ENCODE measurements around the gene NPTXR.

DNA sequence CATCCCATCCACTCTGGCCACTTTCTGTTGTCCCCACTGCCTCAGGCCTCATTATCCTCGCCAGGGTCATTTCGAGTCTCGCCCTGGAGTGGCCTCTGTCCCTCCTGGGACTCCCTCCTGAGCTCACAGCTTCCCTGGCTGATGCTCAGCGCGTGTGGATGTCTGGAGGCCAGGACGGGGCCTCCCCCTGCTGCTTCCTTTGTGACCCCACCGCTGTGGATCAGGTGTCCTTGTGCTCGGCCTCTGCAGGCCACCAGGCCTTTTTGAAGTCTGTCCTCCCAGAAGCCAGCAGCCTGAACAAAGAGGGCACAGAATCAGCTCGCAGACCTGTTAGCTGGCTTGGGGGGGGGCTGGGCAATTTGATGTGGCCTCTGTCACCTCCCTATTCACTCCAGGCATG lies 14.7 kb upstream of the NPTXR start:
- TF ChIP-seq SMC3 (IDR thresholded peaks at IDR 0.05; ENCODE audit: low read depth, low read length) (no peak), YY1 (IDR thresholded peaks at IDR 0.05; ENCODE audit: low read depth) (no peak), MXI1 (IDR thresholded peaks at IDR 0.05; ENCODE audit: low read depth, low read length) (no peak), SIN3A (IDR thresholded peaks at IDR 0.05; ENCODE audit: borderline replicate concordance, low read depth, low read length) (no peak), POLR2AphosphoS5 (IDR thresholded peaks at IDR 0.05; ENCODE audit: low read depth, low read length) (no peak), NRF1 (IDR thresholded peaks at IDR 0.05; ENCODE audit: low read depth, low read length) (no peak), RFX5 (IDR thresholded peaks at IDR 0.05; ENCODE audit: low read length) (no peak), EZH2phosphoT487 (IDR thresholded peaks at IDR 0.05; ENCODE audit: borderline replicate concordance, low read depth) (no peak)
- TF ChIP-seq, protein P1, sequence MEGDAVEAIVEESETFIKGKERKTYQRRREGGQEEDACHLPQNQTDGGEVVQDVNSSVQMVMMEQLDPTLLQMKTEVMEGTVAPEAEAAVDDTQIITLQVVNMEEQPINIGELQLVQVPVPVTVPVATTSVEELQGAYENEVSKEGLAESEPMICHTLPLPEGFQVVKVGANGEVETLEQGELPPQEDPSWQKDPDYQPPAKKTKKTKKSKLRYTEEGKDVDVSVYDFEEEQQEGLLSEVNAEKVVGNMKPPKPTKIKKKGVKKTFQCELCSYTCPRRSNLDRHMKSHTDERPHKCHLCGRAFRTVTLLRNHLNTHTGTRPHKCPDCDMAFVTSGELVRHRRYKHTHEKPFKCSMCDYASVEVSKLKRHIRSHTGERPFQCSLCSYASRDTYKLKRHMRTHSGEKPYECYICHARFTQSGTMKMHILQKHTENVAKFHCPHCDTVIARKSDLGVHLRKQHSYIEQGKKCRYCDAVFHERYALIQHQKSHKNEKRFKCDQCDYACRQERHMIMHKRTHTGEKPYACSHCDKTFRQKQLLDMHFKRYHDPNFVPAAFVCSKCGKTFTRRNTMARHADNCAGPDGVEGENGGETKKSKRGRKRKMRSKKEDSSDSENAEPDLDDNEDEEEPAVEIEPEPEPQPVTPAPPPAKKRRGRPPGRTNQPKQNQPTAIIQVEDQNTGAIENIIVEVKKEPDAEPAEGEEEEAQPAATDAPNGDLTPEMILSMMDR (IDR thresholded peaks at IDR 0.05) = no peak
- TF ChIP-seq, protein P2, sequence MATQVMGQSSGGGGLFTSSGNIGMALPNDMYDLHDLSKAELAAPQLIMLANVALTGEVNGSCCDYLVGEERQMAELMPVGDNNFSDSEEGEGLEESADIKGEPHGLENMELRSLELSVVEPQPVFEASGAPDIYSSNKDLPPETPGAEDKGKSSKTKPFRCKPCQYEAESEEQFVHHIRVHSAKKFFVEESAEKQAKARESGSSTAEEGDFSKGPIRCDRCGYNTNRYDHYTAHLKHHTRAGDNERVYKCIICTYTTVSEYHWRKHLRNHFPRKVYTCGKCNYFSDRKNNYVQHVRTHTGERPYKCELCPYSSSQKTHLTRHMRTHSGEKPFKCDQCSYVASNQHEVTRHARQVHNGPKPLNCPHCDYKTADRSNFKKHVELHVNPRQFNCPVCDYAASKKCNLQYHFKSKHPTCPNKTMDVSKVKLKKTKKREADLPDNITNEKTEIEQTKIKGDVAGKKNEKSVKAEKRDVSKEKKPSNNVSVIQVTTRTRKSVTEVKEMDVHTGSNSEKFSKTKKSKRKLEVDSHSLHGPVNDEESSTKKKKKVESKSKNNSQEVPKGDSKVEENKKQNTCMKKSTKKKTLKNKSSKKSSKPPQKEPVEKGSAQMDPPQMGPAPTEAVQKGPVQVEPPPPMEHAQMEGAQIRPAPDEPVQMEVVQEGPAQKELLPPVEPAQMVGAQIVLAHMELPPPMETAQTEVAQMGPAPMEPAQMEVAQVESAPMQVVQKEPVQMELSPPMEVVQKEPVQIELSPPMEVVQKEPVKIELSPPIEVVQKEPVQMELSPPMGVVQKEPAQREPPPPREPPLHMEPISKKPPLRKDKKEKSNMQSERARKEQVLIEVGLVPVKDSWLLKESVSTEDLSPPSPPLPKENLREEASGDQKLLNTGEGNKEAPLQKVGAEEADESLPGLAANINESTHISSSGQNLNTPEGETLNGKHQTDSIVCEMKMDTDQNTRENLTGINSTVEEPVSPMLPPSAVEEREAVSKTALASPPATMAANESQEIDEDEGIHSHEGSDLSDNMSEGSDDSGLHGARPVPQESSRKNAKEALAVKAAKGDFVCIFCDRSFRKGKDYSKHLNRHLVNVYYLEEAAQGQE (IDR thresholded peaks at IDR 0.05; ENCODE audit: low read depth, low read length) = no peak

Measured in SK-N-SH (cell line).